Measurements from ENCODE around the gene SLC5A3. TPM values are rescaled to one million over a fixed set of nuclear protein-coding genes. Genes with fewer than 3 reads are reported as not detected.

The SLC5A3 gene
- total RNA-seq, 1 donor from 2014 or later = 17.4 TPM

- Histone ChIP-seq H3K36me3 (peaks cover 14% of the 10 kb centered on the region), H3K27ac (no peak overlapping the region), H3K9me3 (no peaks in the 10 kb centered on the region), H3K4me3 (no peak overlapping the region), H3K4me1 (peaks cover 21% of the 10 kb centered on the region), H3K27me3 (ENCODE audit: low read depth) (no peaks in the 10 kb centered on the region)
- ATAC-seq (no peak), DNase-seq (no peak)
- intact Hi-C loops (cut with DNase I) = no loop called here
- no peak for TF ChIP-seq CTCF (IDR thresholded peaks at IDR 0.05)
Measured at GRCh38 chr21:34093083-34093482, 19.7 kb downstream of the SLC5A3 start.

GRCh38 chr21:34094949-34095348, 21.6 kb downstream of the SLC5A3 start:
- intact Hi-C loops (cut with DNase I) = no loop called here
- DNase-seq = no peak
- no peak for TF ChIP-seq CTCF (IDR thresholded peaks at IDR 0.05)
- Histone ChIP-seq H3K27ac (no peak overlapping the region), H3K36me3 (peaks cover 14% of the 10 kb centered on the region), H3K4me1 (peaks cover 11% of the 10 kb centered on the region), H3K9me3 (no peaks in the 10 kb centered on the region), H3K27me3 (ENCODE audit: low read depth) (no peaks in the 10 kb centered on the region), H3K4me3 (no peak overlapping the region)
- no peak for ATAC-seq

GRCh38 chr21:34097442-34097841, 24.1 kb downstream of the SLC5A3 start:
- H3K36me3 ChIP-seq = peaks cover 14% of the 10 kb centered on the region
- intact Hi-C loops (cut with DNase I) = no loop called here
- H3K27ac ChIP-seq = no peak overlapping the region
- no peaks in the 10 kb centered on the region for H3K4me1 ChIP-seq
- H3K9me3 ChIP-seq = no peaks in the 10 kb centered on the region
- TF ChIP-seq CTCF (IDR thresholded peaks at IDR 0.05) = no peak
- no peaks in the 10 kb centered on the region for H3K27me3 ChIP-seq (ENCODE audit: low read depth)
- no peak for DNase-seq
- no peak for ATAC-seq
- H3K4me3 ChIP-seq = no peak overlapping the region

GRCh38 chr21:34100337-34100736, 27.0 kb downstream of the SLC5A3 start:
- H3K9me3 ChIP-seq = no peaks in the 10 kb centered on the region
- H3K4me1 ChIP-seq = no peaks in the 10 kb centered on the region
- H3K4me3 ChIP-seq = no peak overlapping the region
- DNase-seq (no peak), ATAC-seq (no peak)
- H3K27me3 ChIP-seq (ENCODE audit: low read depth) = no peaks in the 10 kb centered on the region
- intact Hi-C loops (cut with DNase I) = no loop called here
- TF ChIP-seq CTCF (IDR thresholded peaks at IDR 0.05) = no peak
- H3K27ac ChIP-seq = no peak overlapping the region
- H3K36me3 ChIP-seq = peaks cover 8% of the 10 kb centered on the region

GRCh38 chr21:34100790-34101189, 27.4 kb downstream of the SLC5A3 start:
- H3K9me3 ChIP-seq = no peaks in the 10 kb centered on the region
- intact Hi-C loops (cut with DNase I) = no loop called here
- no peak for ATAC-seq
- H3K27me3 ChIP-seq (ENCODE audit: low read depth) = no peaks in the 10 kb centered on the region
- peaks cover 3% of the 10 kb centered on the region for H3K36me3 ChIP-seq
- TF ChIP-seq CTCF (IDR thresholded peaks at IDR 0.05) = no peak
- no peak overlapping the region for H3K4me3 ChIP-seq
- no peak overlapping the region for H3K27ac ChIP-seq
- no peaks in the 10 kb centered on the region for H3K4me1 ChIP-seq
- DNase-seq = no peak
